ENCODE measurements around the gene PHLPP1.

Gene PHLPP1

DNA sequence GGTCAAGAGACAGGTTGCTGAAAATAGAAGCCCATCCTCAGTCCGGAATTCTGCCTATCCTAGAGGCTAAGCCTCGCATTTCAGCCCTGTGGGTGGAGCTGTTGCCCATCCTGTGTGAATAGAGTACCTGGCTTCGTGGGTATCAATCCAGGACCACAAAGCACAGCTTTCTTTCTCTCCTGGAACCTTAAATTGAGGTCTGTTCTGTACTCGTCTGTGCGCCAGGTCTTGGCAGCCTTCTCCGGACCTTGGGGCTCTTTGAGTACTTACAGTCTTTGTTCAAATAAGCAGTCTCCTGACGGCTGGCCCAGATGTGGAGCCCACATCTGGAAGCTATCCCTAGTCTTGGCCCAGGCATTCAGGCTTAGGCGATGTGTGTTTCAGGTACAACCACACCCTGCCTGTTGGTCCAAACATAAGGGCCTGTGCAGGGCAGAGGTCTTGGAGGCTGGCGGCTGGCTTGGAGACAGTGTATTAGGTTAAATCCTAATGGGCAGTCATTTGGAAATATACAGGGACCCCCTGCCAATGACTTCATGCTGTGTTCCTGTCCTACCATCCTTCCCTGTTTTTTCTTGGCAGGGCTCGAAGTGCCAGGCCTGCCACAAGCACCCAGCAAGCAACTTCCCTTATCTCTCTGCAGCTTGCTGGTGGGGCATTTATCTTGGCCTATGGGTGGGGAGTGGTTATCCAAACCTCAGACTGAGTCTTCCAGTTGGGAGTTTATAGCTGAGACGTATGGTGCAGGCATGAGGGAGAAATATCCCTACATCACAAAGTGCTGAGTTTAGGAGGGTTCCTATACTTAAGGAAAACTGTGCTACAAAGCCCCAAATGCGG lies 310.1 kb downstream of the PHLPP1 start:
- peak in 2 of 3 experiments; percentile 42 to 65 for DNase-seq

DNA sequence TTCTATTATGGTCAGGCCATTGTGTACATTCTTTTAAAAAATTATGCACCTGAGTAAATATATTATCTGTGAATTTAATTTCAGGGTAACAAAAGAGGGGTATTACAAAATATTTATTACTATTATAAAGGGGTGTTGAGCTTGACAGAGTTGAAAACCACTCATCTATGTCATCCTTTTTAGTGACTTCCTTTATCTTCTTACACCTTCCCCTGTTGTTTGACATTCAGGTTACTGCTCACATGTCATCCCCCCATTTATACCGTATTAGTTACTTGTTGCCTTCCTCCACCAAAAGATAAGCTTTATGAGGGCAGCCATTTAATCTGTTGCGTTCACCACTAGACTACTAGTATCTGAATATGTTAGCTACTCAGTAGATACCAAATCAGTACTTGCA lies 313.0 kb downstream of the PHLPP1 start:
- no peak for DNase-seq

All from NCI-H1417 (cell line).